CD4-positive, alpha-beta memory T cell (primary cell): ENCODE results near the gene CHST15. TPM values are rescaled to one million over a fixed set of nuclear protein-coding genes. Genes with fewer than 3 reads are reported as not detected.

ENCODE experiments used
- CTCF ChIA-PET: fragments of 350-600 bp; sonication (Branson Sonifier 250); formaldehyde crosslinking; loops from one replicate; lab custom pipeline; 2021; ENCODE audit warnings: inconsistent platforms; ENCODE audit not compliant: partially characterized antibody; lab: Charles Lee
- POLR2A ChIA-PET: fragments of 350-600 bp; sonication (Branson Sonifier 250); formaldehyde crosslinking; loops from one replicate; lab custom pipeline; 2021; ENCODE audit not compliant: partially characterized antibody; lab: Charles Lee
- DNase-seq, 5 donors: peaks; one replicate each; pipeline versions ENCODE4 v3.0.0 to v3.0.0-alpha.2; 2020 to 2022; ENCODE audit warnings: mixed read lengths in 1 of 5
- H3K27ac ChIP-seq: one replicate; pipeline ENCODE4 v1.7.0; 2013; ENCODE audit warnings: low read depth, low read length
- H3K27me3 ChIP-seq: 2 replicates; pipeline ENCODE4 v1.7.0; 2013; ENCODE audit warnings: mild to moderate bottlenecking, low read length, moderate library complexity; ENCODE audit not compliant: insufficient read depth
- H3K36me3 ChIP-seq: 2 replicates; pipeline ENCODE4 v1.7.0; 2013; ENCODE audit warnings: mild to moderate bottlenecking, low read length, moderate library complexity; ENCODE audit not compliant: insufficient read depth
- H3K4me1 ChIP-seq: 2 replicates; pipeline ENCODE4 v1.7.0; 2013; ENCODE audit warnings: mild to moderate bottlenecking, low read length, moderate library complexity; ENCODE audit not compliant: insufficient read depth
- H3K4me3 ChIP-seq, 2 donors: one replicate each; pipeline ENCODE4 v1.7.0; 2013; ENCODE audit warnings: low read length in 2 of 2, mild to moderate bottlenecking in 1 of 2
- H3K9me3 ChIP-seq, 2 donors: one replicate each; pipeline ENCODE4 v1.7.0; 2013; ENCODE audit warnings: low read length in 2 of 2, control low read depth in 1 of 2; ENCODE audit not compliant: control insufficient read depth in 1 of 2
- H3K27ac Mint-ChIP-seq, 7 donors: one replicate each; pipeline ENCODE4 v1.8.0; 2020 to 2021; ENCODE audit warnings: mixed read lengths in 7 of 7, mild to moderate bottlenecking in 6 of 7, inconsistent platforms in 3 of 7, moderate library complexity in 3 of 7
- H3K27me3 Mint-ChIP-seq, 2 donors: one replicate each; pipeline ENCODE4 v1.8.0; 2020 to 2021; ENCODE audit warnings: mixed read lengths in 2 of 2
- H3K36me3 Mint-ChIP-seq, 2 donors: one replicate each; pipeline ENCODE4 v1.8.0; 2020 to 2021; ENCODE audit warnings: mixed read lengths in 2 of 2, inconsistent platforms in 1 of 2, mild to moderate bottlenecking in 1 of 2
- H3K4me1 Mint-ChIP-seq, 4 donors: one replicate each; pipeline ENCODE4 v1.8.0; 2020 to 2021; ENCODE audit warnings: mixed read lengths in 4 of 4, mild to moderate bottlenecking in 1 of 4
- H3K4me3 Mint-ChIP-seq, 8 donors: one replicate each; pipeline ENCODE4 v1.8.0; 2020 to 2021; ENCODE audit warnings: mixed read lengths in 8 of 8, mild to moderate bottlenecking in 7 of 8, moderate library complexity in 6 of 8, inconsistent platforms in 3 of 8
- H3K9me3 Mint-ChIP-seq, 8 donors: one replicate each; pipeline ENCODE4 v1.8.0; 2020 to 2021; ENCODE audit warnings: mixed read lengths in 8 of 8, mild to moderate bottlenecking in 5 of 8, inconsistent platforms in 3 of 8, moderate library complexity in 1 of 8
- intact Hi-C: fragments of 100-400 bp; cut with micrococcal nuclease; formaldehyde crosslinking; loops from one replicate; pipeline ENCODE4 v1.15.1; 2023
- polyA plus RNA-seq, 2 donors: library from polyadenylated mRNA; unstranded; fragments of 300-500 nt; fragmentation: Illumina TruSeq; gene quantifications; one replicate each; pipeline ENCODE4 v1.2.3, GENCODE V29; 2021
- total RNA-seq, 2 experiments: library from RNA; stranded (reverse); gene quantifications; one replicate each; pipeline ENCODE4 v1.2.3, GENCODE V29; 2021

CHST15 gene
- total and polyA plus RNA-seq, 4 experiments from 2014 or later, result 0.13 to 1.2 (median 0.67) TPM; not detected in 1

GRCh38 chr10:124116771-124117510, 23.5 kb upstream of the CHST15 start:
- intact Hi-C loops, result no loop called here
- Histone ChIP-seq H3K4me1 (no peaks in the 10 kb centered on the region), H3K36me3 (no peaks in the 10 kb centered on the region), H3K4me3 (no peak overlapping the region), H3K27me3 (no peaks in the 10 kb centered on the region), H3K27ac (no peak overlapping the region), H3K9me3 (no peaks in the 10 kb centered on the region)
- H3K36me3 Mint-ChIP-seq, result no peaks in the 10 kb centered on the region
- H3K4me1 Mint-ChIP-seq, result no peaks in the 10 kb centered on the region
- no peak overlapping the region for H3K4me3 Mint-ChIP-seq
- H3K27ac Mint-ChIP-seq, result no peak overlapping the region
- no peak for DNase-seq
- no peaks in the 10 kb centered on the region for H3K9me3 Mint-ChIP-seq
- CTCF ChIA-PET, result no interaction called here
- peaks cover 0 to 5% of the 10 kb centered on the region in 2 donors for H3K27me3 Mint-ChIP-seq
- POLR2A ChIA-PET, result no interaction called here

- Histone ChIP-seq H3K36me3 (no peaks in the 10 kb centered on the region), H3K4me3 (no peak overlapping the region), H3K27me3 (no peaks in the 10 kb centered on the region), H3K4me1 (no peaks in the 10 kb centered on the region), H3K9me3 (no peaks in the 10 kb centered on the region), H3K27ac (no peak overlapping the region)
- no peaks in the 10 kb centered on the region for H3K4me1 Mint-ChIP-seq
- intact Hi-C loops, result no loop called here
- CTCF ChIA-PET, result no interaction called here
- no peak for DNase-seq
- POLR2A ChIA-PET, result no interaction called here
- no peaks in the 10 kb centered on the region for H3K36me3 Mint-ChIP-seq
- peaks cover 0 to 12% of the 10 kb centered on the region in 2 donors for H3K27me3 Mint-ChIP-seq
- H3K4me3 Mint-ChIP-seq, result no peak overlapping the region
- no peaks in the 10 kb centered on the region for H3K9me3 Mint-ChIP-seq
- no peak overlapping the region for H3K27ac Mint-ChIP-seq
These were observed 21.3 kb upstream of the CHST15 start for GRCh38 chr10:124114696-124115095.

GRCh38 chr10:124112891-124113580, 19.6 kb upstream of the CHST15 start:
- CTCF ChIA-PET, result no interaction called here
- Mint-ChIP-seq H3K27ac (no peak overlapping the region), H3K9me3 (no peaks in the 10 kb centered on the region), H3K4me1 (no peaks in the 10 kb centered on the region), H3K36me3 (no peaks in the 10 kb centered on the region), H3K4me3 (no peak overlapping the region), H3K27me3 (peaks cover 1 to 15% of the 10 kb centered on the region in 2 donors)
- no peaks in the 10 kb centered on the region for H3K4me1 ChIP-seq
- intact Hi-C loops, result no loop called here
- H3K4me3 ChIP-seq, result no peak overlapping the region
- H3K9me3 ChIP-seq, result no peaks in the 10 kb centered on the region
- no peak for DNase-seq
- POLR2A ChIA-PET, result no interaction called here
- H3K27me3 ChIP-seq, result no peaks in the 10 kb centered on the region
- H3K36me3 ChIP-seq, result no peaks in the 10 kb centered on the region
- H3K27ac ChIP-seq, result no peak overlapping the region

GRCh38 chr10:124110882-124111281, 17.5 kb upstream of the CHST15 start:
- no peak for DNase-seq
- Mint-ChIP-seq H3K27me3 (peaks cover 1 to 15% of the 10 kb centered on the region in 2 donors), H3K36me3 (no peaks in the 10 kb centered on the region), H3K9me3 (no peaks in the 10 kb centered on the region), H3K4me1 (peaks cover 0 to 2% (median under 1%) of the 10 kb centered on the region in 4 donors), H3K27ac (no peak overlapping the region), H3K4me3 (no peak overlapping the region)
- H3K9me3 ChIP-seq, result no peaks in the 10 kb centered on the region
- H3K36me3 ChIP-seq, result no peaks in the 10 kb centered on the region
- H3K4me1 ChIP-seq, result no peaks in the 10 kb centered on the region
- no peak overlapping the region for H3K27ac ChIP-seq
- H3K27me3 ChIP-seq, result no peaks in the 10 kb centered on the region
- CTCF ChIA-PET, result no interaction called here
- POLR2A ChIA-PET, result no interaction called here
- H3K4me3 ChIP-seq, result no peak overlapping the region
- intact Hi-C loops, result no loop called here

GRCh38 chr10:124109261-124109660, 15.9 kb upstream of the CHST15 start:
- no peak overlapping the region for H3K27ac Mint-ChIP-seq
- H3K4me1 ChIP-seq, result no peaks in the 10 kb centered on the region
- intact Hi-C loops, result no loop called here
- peaks cover 0 to 2% (median under 1%) of the 10 kb centered on the region in 4 donors for H3K4me1 Mint-ChIP-seq
- H3K36me3 ChIP-seq, result no peaks in the 10 kb centered on the region
- H3K4me3 Mint-ChIP-seq, result no peak overlapping the region
- DNase-seq, result no peak
- no peaks in the 10 kb centered on the region for H3K36me3 Mint-ChIP-seq
- peaks cover 0 to under 1% (median 0%) of the 10 kb centered on the region in 8 donors for H3K9me3 Mint-ChIP-seq
- no peak overlapping the region for H3K4me3 ChIP-seq
- H3K27me3 ChIP-seq, result no peaks in the 10 kb centered on the region
- H3K27ac ChIP-seq, result no peak overlapping the region
- CTCF ChIA-PET, result no interaction called here
- H3K27me3 Mint-ChIP-seq, result peaks cover 1 to 15% of the 10 kb centered on the region in 2 donors
- POLR2A ChIA-PET, result no interaction called here
- H3K9me3 ChIP-seq, result no peaks in the 10 kb centered on the region

DNA sequence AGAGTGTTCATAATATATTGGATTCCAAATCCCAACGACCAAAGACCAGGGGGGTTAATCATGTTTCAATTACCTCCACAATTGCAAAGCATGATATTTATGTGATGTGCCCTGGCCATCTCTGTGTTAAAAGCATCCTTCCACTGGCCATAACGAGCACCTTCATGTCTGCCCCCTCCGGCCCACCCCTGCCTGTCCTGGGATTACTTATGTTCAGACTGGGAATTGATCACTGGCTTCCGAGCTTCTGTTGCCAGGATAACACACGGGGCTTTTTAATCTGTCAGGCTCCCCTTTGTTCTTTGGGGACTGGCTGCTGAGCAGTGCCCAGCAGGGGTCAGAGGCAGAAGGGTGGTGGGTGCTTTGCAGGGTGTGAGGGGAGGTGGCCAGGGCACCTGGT, 13.7 kb upstream of the CHST15 start:
- Mint-ChIP-seq H3K9me3 (peaks cover 0 to 4% (median 0%) of the 10 kb centered on the region in 8 donors), H3K4me1 (peaks cover 0 to 2% (median under 1%) of the 10 kb centered on the region in 4 donors), H3K27ac (no peak overlapping the region), H3K27me3 (peaks cover 3 to 13% of the 10 kb centered on the region in 2 donors), H3K36me3 (no peaks in the 10 kb centered on the region), H3K4me3 (no peak overlapping the region)
- intact Hi-C loops, result no loop called here
- ChIA-PET CTCF (no interaction called here), POLR2A (no interaction called here)
- H3K36me3 ChIP-seq, result no peaks in the 10 kb centered on the region
- no peaks in the 10 kb centered on the region for H3K27me3 ChIP-seq
- no peak overlapping the region for H3K4me3 ChIP-seq
- H3K4me1 ChIP-seq, result no peaks in the 10 kb centered on the region
- no peak overlapping the region for H3K27ac ChIP-seq
- H3K9me3 ChIP-seq, result no peaks in the 10 kb centered on the region
- no peak for DNase-seq

GRCh38 chr10:124106241-124106879, 13.0 kb upstream of the CHST15 start:
- Histone ChIP-seq H3K27me3 (no peaks in the 10 kb centered on the region), H3K4me1 (no peaks in the 10 kb centered on the region), H3K27ac (no peak overlapping the region), H3K9me3 (no peaks in the 10 kb centered on the region), H3K4me3 (no peak overlapping the region), H3K36me3 (no peaks in the 10 kb centered on the region)
- peaks cover 0 to 4% (median 0%) of the 10 kb centered on the region in 8 donors for H3K9me3 Mint-ChIP-seq
- CTCF ChIA-PET, result no interaction called here
- intact Hi-C loops, result no loop called here
- peaks cover 0 to 2% (median under 1%) of the 10 kb centered on the region in 4 donors for H3K4me1 Mint-ChIP-seq
- POLR2A ChIA-PET, result no interaction called here
- DNase-seq, result no peak
- H3K27me3 Mint-ChIP-seq, result peaks cover 3 to 13% of the 10 kb centered on the region in 2 donors
- no peak overlapping the region for H3K27ac Mint-ChIP-seq
- no peak overlapping the region for H3K4me3 Mint-ChIP-seq
- no peaks in the 10 kb centered on the region for H3K36me3 Mint-ChIP-seq
